ENCODE data around the gene FBXO3. TPM values are rescaled to one million over a fixed set of nuclear protein-coding genes. Genes with fewer than 3 reads are reported as not detected.

Gene FBXO3
- total RNA-seq, 1 donor from 2014 or later, result 29.7 TPM

DNA sequence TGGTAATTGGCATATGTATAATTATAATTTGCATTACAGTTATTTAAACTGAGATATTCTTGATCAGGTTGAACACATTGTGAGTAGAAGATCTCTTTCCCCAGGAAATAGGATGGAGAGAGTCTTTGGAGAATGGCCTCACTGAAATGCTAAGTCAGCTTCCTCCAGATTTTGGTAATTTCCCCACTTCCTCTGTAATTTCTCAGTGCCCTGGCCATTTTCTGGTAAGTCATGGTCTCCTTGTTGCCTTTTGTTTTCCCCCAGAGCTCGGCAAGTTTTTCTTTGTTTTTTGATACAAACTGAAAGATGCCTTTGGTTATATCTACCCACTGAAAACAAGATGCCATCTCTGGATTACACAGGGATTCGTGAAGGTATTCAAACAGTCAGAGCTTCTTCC is 12.8 kb upstream of the FBXO3 start:
- Histone ChIP-seq H3K4me1 (no peaks in the 10 kb centered on the region), H3K4me3 (no peak overlapping the region), H3K9me3 (no peaks in the 10 kb centered on the region), H3K36me3 (no peaks in the 10 kb centered on the region), H3K27ac (no peak overlapping the region), H3K27me3 (no peaks in the 10 kb centered on the region)
- intact Hi-C loops (cut with DNase I), result no loop called here
- no peak for DNase-seq (ENCODE audit: extremely low spot score in 2 of 2)
- TF ChIP-seq POLR2AphosphoS5 (IDR thresholded peaks at IDR 0.05; ENCODE audit: insufficient read depth in 1 of 2, low read depth in 1 of 2), result no peak
- TF ChIP-seq, protein P1, sequence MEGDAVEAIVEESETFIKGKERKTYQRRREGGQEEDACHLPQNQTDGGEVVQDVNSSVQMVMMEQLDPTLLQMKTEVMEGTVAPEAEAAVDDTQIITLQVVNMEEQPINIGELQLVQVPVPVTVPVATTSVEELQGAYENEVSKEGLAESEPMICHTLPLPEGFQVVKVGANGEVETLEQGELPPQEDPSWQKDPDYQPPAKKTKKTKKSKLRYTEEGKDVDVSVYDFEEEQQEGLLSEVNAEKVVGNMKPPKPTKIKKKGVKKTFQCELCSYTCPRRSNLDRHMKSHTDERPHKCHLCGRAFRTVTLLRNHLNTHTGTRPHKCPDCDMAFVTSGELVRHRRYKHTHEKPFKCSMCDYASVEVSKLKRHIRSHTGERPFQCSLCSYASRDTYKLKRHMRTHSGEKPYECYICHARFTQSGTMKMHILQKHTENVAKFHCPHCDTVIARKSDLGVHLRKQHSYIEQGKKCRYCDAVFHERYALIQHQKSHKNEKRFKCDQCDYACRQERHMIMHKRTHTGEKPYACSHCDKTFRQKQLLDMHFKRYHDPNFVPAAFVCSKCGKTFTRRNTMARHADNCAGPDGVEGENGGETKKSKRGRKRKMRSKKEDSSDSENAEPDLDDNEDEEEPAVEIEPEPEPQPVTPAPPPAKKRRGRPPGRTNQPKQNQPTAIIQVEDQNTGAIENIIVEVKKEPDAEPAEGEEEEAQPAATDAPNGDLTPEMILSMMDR (IDR thresholded peaks at IDR 0.05), result no peak
- TF ChIP-seq POLR2A (IDR thresholded peaks at IDR 0.05), result no peak

DNA sequence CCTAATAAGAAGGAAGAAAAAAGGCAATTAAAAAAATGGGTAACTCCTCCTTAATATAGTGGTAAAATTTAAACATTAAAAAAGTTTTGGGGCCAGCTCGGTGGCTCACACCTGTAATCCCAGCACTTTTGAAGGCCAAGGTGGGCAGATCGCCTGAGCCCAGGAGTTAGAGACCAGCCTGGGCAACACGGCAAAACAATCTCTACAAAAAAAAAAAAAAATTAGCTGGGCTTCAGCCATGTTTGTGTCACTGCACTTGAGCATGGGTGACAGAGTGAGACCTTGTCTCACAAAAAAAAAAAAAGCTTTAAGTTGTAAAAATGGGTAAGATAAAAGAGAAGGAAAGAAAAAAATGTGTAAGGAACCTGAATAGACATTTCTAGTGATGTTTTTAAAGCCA is 11.3 kb upstream of the FBXO3 start:
- no peaks in the 10 kb centered on the region for H3K9me3 ChIP-seq
- intact Hi-C loops (cut with DNase I), result no loop called here
- no peak for TF ChIP-seq POLR2A (IDR thresholded peaks at IDR 0.05)
- TF ChIP-seq POLR2AphosphoS5 (IDR thresholded peaks at IDR 0.05; ENCODE audit: insufficient read depth in 1 of 2, low read depth in 1 of 2), result no peak
- TF ChIP-seq, protein P1 (IDR thresholded peaks at IDR 0.05), result no peak
- DNase-seq (ENCODE audit: extremely low spot score in 2 of 2), result no peak
- H3K36me3 ChIP-seq, result no peaks in the 10 kb centered on the region
- no peaks in the 10 kb centered on the region for H3K27me3 ChIP-seq
- no peak overlapping the region for H3K27ac ChIP-seq
- no peak overlapping the region for H3K4me3 ChIP-seq
- no peaks in the 10 kb centered on the region for H3K4me1 ChIP-seq

- no peak for DNase-seq (ENCODE audit: extremely low spot score in 2 of 2)
- Histone ChIP-seq H3K27me3 (no peaks in the 10 kb centered on the region), H3K27ac (no peak overlapping the region), H3K36me3 (no peaks in the 10 kb centered on the region), H3K4me3 (no peak overlapping the region), H3K4me1 (peaks cover 14% of the 10 kb centered on the region), H3K9me3 (no peaks in the 10 kb centered on the region)
- no peak for TF ChIP-seq POLR2AphosphoS5 (IDR thresholded peaks at IDR 0.05; ENCODE audit: insufficient read depth in 1 of 2, low read depth in 1 of 2)
- TF ChIP-seq, protein P1 (IDR thresholded peaks at IDR 0.05), result no peak
- TF ChIP-seq POLR2A (IDR thresholded peaks at IDR 0.05), result no peak
- intact Hi-C loops (cut with DNase I), result no loop called here
These were observed 5.7 kb upstream of the FBXO3 start for GRCh38 chr11:33779849-33780528.

- Histone ChIP-seq H3K27me3 (no peaks in the 10 kb centered on the region), H3K9me3 (no peaks in the 10 kb centered on the region), H3K36me3 (no peaks in the 10 kb centered on the region), H3K4me3 (no peak overlapping the region), H3K27ac (no peak overlapping the region), H3K4me1 (peaks cover 19% of the 10 kb centered on the region)
- no peak for DNase-seq (ENCODE audit: extremely low spot score in 2 of 2)
- intact Hi-C loops (cut with DNase I), result no loop called here
- TF ChIP-seq, protein P1 (IDR thresholded peaks at IDR 0.05), result no peak
- TF ChIP-seq POLR2A (IDR thresholded peaks at IDR 0.05) (no peak), POLR2AphosphoS5 (IDR thresholded peaks at IDR 0.05; ENCODE audit: insufficient read depth in 1 of 2, low read depth in 1 of 2) (no peak)
These were observed 4.4 kb upstream of the FBXO3 start for GRCh38 chr11:33778675-33779074.

- Histone ChIP-seq H3K36me3 (no peaks in the 10 kb centered on the region), H3K27ac (no peak overlapping the region), H3K4me1 (peaks cover 26% of the 10 kb centered on the region), H3K9me3 (no peaks in the 10 kb centered on the region), H3K27me3 (no peaks in the 10 kb centered on the region), H3K4me3 (no peak overlapping the region)
- TF ChIP-seq POLR2AphosphoS5 (IDR thresholded peaks at IDR 0.05; ENCODE audit: insufficient read depth in 1 of 2, low read depth in 1 of 2), result no peak
- TF ChIP-seq POLR2A (IDR thresholded peaks at IDR 0.05), result no peak
- TF ChIP-seq, protein P1 (IDR thresholded peaks at IDR 0.05), result no peak
- intact Hi-C loops (cut with DNase I), result no loop called here
- no peak for DNase-seq (ENCODE audit: extremely low spot score in 2 of 2)
These were observed 3.6 kb upstream of the FBXO3 start for GRCh38 chr11:33777906-33778305.
